Hepatocyte (in vitro differentiated cells): ENCODE results near the gene ABCA2. TPM values are rescaled to one million over a fixed set of nuclear protein-coding genes. Genes with fewer than 3 reads are reported as not detected.

Experiments
- DNase-seq: peaks from one replicate; pipeline ENCODE4 v3.0.0-alpha.2; 2016; ENCODE audit warnings: low spot score
- H2AFZ ChIP-seq: fragments of 200-600 bp; sonication (generic); 2 replicates; pipeline ENCODE4 v1.6.0; 2016; ENCODE audit warnings: antibody characterized with exemption, mild to moderate bottlenecking
- H3K27ac ChIP-seq: fragments of 200-600 bp; sonication (generic); 2 replicates; pipeline ENCODE4 v1.5.1; 2016; ENCODE audit warnings: mild to moderate bottlenecking
- H3K27me3 ChIP-seq: fragments of 200-600 bp; sonication (generic); 2 replicates; pipeline ENCODE4 v1.6.1; 2016
- H3K36me3 ChIP-seq: fragments of 200-600 bp; sonication (generic); replicated peaks from 2 replicates; pipeline ENCODE4 v1.5.1; 2016; ENCODE audit warnings: low read depth; ENCODE audit not compliant: insufficient read depth
- H3K4me1 ChIP-seq: fragments of 200-600 bp; sonication (generic); 2 replicates; pipeline ENCODE4 v1.5.1; 2016; ENCODE audit warnings: mild to moderate bottlenecking, moderate library complexity; ENCODE audit not compliant: insufficient read depth
- H3K4me2 ChIP-seq: fragments of 200-600 bp; sonication (generic); 2 replicates; pipeline ENCODE4 v1.6.0; 2016
- H3K4me3 ChIP-seq: fragments of 200-600 bp; sonication (generic); 2 replicates; pipeline ENCODE4 v1.5.1; 2016; ENCODE audit warnings: mild to moderate bottlenecking
- H3K79me2 ChIP-seq: fragments of 200-600 bp; sonication (generic); 2 replicates; pipeline ENCODE4 v1.6.0; 2017; ENCODE audit warnings: mild to moderate bottlenecking
- H3K9me2 ChIP-seq: fragments of 200-600 bp; sonication (generic); replicated peaks from 2 replicates; pipeline ENCODE4 v1.6.0; 2017; ENCODE audit warnings: mild to moderate bottlenecking; ENCODE audit not compliant: insufficient read depth
- H3K9me3 ChIP-seq: fragments of 200-600 bp; sonication (generic); 2 replicates; pipeline ENCODE4 v1.5.1; 2016; ENCODE audit warnings: low read depth, mild to moderate bottlenecking
- H4K20me1 ChIP-seq: fragments of 200-600 bp; sonication (generic); 2 replicates; pipeline ENCODE4 v1.6.0; 2016; ENCODE audit warnings: mild to moderate bottlenecking; ENCODE audit not compliant: insufficient read depth, poor library complexity, severe bottlenecking
- CTCF ChIP-seq: fragments of 200-600 bp; sonication (generic); IDR thresholded peaks from 2 replicates; pipeline ENCODE4 v1.5.1; 2016; ENCODE audit warnings: antibody characterized with exemption, mild to moderate bottlenecking; ENCODE audit not compliant: poor library complexity
- EZH2 ChIP-seq: fragments of 200-600 bp; sonication (generic); IDR thresholded peaks from 2 replicates; pipeline ENCODE4 v1.6.1; 2016; ENCODE audit warnings: antibody characterized with exemption, mild to moderate bottlenecking, borderline replicate concordance
- EZH2phosphoT487 ChIP-seq: fragments of 200-600 bp; sonication (generic); IDR thresholded peaks from one replicate; pipeline ENCODE4 v1.6.1; 2018; ENCODE audit warnings: antibody characterized with exemption, mild to moderate bottlenecking, low read depth, moderate library complexity; ENCODE audit not compliant: unreplicated experiment, severe bottlenecking
- WGBS: methylation state at CpG from one replicate; pipeline ENCODE4 v1.1.6; 2016; ENCODE audit warnings: low lambda C conversion rate; ENCODE audit errors: missing lambda C conversion rate; 5-methylcytosine and 5-hydroxymethylcytosine counted together
- polyA plus RNA-seq: library from polyadenylated mRNA; unstranded; fragments of >200 nt; fragmentation: Nextera tagmentation; extraction: Ambion mirVana; gene quantifications from 2 replicates; pipeline ENCODE4 v1.2.1, GENCODE V29; 2016
- total RNA-seq: library from RNA; depleted of rRNA; stranded (reverse); fragments of >200 nt; gene quantifications from 2 replicates; pipeline ENCODE4 v1.2.3, GENCODE V29; 2014

ABCA2 gene
- total and polyA plus RNA-seq, 2 experiments from 2014 or later = 14.6 to 15.6 TPM

DNA sequence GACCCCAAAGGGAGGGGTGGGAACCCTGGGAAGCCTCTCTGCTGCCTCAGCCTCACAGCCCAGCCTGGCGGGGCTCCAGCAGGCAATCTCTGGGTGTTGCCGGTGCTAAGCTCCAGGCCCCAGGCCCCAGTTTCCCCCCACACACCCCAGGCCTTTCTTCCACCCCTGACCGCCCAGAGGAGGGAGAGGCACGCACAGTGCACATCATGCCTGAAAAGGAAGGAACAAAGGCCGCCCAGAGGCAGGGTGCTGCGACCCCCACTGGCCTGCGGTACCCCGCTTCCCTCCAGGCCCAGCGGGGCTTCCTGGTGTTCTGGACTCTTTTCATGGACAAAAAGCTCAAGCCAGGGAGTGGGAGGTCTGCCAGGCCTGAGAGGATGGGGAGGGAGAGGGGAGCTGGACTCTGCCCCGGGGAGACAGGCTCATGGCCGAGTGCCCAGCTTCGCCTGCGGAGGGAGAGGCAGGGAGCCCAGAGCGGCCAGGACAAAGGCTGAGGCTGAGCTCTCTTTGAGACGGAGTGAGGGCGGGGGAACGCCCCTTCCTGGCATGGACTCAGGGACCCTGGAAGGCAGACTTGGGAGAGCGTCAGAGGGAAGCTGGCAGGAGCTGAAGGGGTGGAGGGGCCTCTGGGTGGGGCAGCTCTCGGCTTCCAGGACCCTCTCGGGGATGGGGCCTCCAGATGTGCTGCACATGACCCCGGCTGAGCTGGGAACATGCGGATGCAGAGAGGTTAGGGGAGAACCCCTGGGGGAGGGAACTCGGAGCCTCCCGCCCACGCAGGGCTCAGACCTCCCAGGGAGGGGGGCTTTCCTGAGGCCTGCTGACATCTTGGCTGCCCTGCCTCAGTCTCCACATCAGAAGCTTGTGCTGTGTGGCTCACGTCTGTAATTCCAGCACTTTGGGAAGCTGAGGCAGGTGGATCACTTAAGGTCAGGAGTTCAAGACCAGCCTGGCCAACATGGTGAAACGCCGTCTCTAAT lies 27.6 kb upstream of the ABCA2 start:
- Histone ChIP-seq H3K27ac (peak overlapping the region; percentile 66), H3K36me3 (no peaks in the 10 kb centered on the region), H3K4me1 (peaks cover 46% of the 10 kb centered on the region), H3K27me3 (peaks cover 18% of the 10 kb centered on the region), H3K4me3 (no peak overlapping the region), H4K20me1 (no peaks in the 10 kb centered on the region), H3K79me2 (no peaks in the 10 kb centered on the region), H3K9me2 (no peaks in the 10 kb centered on the region), H3K9me3 (no peaks in the 10 kb centered on the region), H3K4me2 (peak overlapping the region; percentile 97), H2AFZ (no peak overlapping the region)
- 52% methylated on average over 24 of the region's 28 CpGs for WGBS
- no peak for TF ChIP-seq EZH2
- TF ChIP-seq CTCF = no peak
- TF ChIP-seq EZH2phosphoT487 = no peak
- DNase-seq = peak; percentile 90

GRCh38 chr9:137054932-137055384 lies 26.9 kb upstream of the ABCA2 start:
- Histone ChIP-seq H3K4me2 (peak overlapping the region; percentile 97), H3K4me3 (no peak overlapping the region)
- 83% methylated on average over 17 of the region's 17 CpGs for WGBS

DNA sequence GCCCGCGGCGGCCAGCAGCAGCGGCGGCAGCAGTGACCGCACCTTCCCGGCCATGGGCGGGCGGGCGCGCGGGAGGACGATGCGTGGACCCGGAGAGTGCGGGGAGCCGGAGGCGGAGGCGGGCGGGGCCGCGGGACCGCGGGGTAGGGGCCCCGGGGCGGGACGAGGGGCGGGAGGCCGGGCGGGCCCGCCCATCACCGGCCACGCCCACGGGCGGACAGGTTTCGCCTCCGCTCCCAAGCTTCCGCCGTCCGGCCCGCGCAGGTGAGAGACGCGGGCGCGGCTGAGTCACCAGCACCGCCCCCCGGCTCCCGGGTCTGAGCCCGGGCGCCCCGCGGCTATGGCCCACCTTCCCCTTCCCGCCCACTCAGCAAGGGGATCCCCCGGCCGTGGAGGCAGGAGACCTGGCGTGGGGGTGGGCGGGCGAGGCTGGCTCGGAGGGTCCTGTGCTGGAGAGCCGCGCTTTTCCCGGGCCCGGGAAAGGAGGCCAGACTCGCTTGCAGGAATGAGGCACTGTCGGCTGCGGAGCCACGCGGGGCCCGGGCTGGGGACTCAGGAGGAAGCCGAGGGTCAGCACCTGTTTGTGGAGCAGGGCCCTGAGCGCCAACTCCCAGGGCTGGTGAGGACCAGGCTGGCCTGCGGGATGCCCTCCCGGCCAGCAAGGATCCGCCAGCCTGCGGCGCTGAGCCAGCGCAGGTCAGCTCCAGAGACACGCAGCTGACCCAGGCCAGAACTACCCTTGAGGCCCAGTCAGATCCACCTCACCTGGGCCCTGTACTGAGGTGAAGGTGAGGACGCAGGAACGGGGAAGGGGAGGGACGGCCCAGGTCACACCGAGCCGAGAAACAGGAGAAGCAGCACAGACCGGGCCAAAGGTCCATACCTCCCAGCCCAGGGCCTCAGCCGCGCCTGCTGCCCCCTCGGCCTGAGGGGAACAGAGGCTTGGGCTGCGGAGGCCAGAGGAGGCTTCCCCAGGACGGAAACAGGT lies 26.2 kb upstream of the ABCA2 start, which contains the start of gene ENTPD2:
ENTPD2 (minus strand) TSS at position 118 of the 988 bp plus-strand sequence; CDS start at position 54, 64 bp downstream.
- H3K27ac ChIP-seq = peak within 1 kb of the TSS; percentile 60
- peak within 1 kb of the TSS; percentile 97 for H3K4me2 ChIP-seq
- DNase-seq = peak; percentile 89

More at GRCh38 chr9:137054932-137055384, 26.9 kb upstream of the ABCA2 start:
- TF ChIP-seq CTCF (no peak), EZH2 (no peak), EZH2phosphoT487 (no peak)
- H4K20me1 ChIP-seq = no peaks in the 10 kb centered on the region
- no peaks in the 10 kb centered on the region for H3K9me2 ChIP-seq
- peaks cover 46% of the 10 kb centered on the region for H3K4me1 ChIP-seq
- no peaks in the 10 kb centered on the region for H3K36me3 ChIP-seq
- no peaks in the 10 kb centered on the region for H3K79me2 ChIP-seq
- DNase-seq = no peak
- H2AFZ ChIP-seq = no peak overlapping the region
- H3K27ac ChIP-seq = peak overlapping the region; percentile 60
- peaks cover 20% of the 10 kb centered on the region for H3K27me3 ChIP-seq
- no peaks in the 10 kb centered on the region for H3K9me3 ChIP-seq

More for the DNA sequence above, 26.2 kb upstream of the ABCA2 start, which contains the start of gene ENTPD2:
- H3K4me1 ChIP-seq = peaks cover 46% of the 10 kb centered on the region
- TF ChIP-seq EZH2 = no peak
- no peak for TF ChIP-seq EZH2phosphoT487
- no peak for TF ChIP-seq CTCF
- no peaks in the 10 kb centered on the region for H3K9me2 ChIP-seq
- 42% methylated on average over 32 of the region's 90 CpGs for WGBS
- no peaks in the 10 kb centered on the region for H3K9me3 ChIP-seq
- peaks cover 25% of the 10 kb centered on the region for H3K27me3 ChIP-seq
- no peak within 1 kb of the TSS for H2AFZ ChIP-seq
- H4K20me1 ChIP-seq = no peaks in the 10 kb centered on the region
- no peaks in the 10 kb centered on the region for H3K79me2 ChIP-seq
- H3K4me3 ChIP-seq = peak within 1 kb of the TSS; percentile 36
- no peaks in the 10 kb centered on the region for H3K36me3 ChIP-seq
